WTC11 (cell line): ENCODE measurements around the gene EFEMP2. TPM values are rescaled to one million over a fixed set of nuclear protein-coding genes. Genes with fewer than 3 reads are reported as not detected.

Source experiments
- ATF1 ChIP-seq: sonication (generic); formaldehyde crosslinking; IDR thresholded peaks from 2 replicates; pipeline ENCODE4 v1.8.1; 2023; ENCODE audit warnings: mild to moderate bottlenecking, moderate library complexity, missing genetic modification reagents
- ELF4 ChIP-seq: sonication (generic); formaldehyde crosslinking; IDR thresholded peaks from 2 replicates; pipeline ENCODE4 v1.8.1; 2022; ENCODE audit warnings: low read depth, mild to moderate bottlenecking, moderate library complexity, missing genetic modification reagents
- GRHL2 ChIP-seq: fragments of 250-450 bp; sonication (Bioruptor Pico); IDR thresholded peaks from 2 replicates; pipeline ENCODE4 v1.8.0; 2022; ENCODE audit warnings: mild to moderate bottlenecking, moderate library complexity; ENCODE audit not compliant: insufficient replicate concordance, severe bottlenecking
- GTF2I ChIP-seq: fragments of 250-450 bp; sonication (Bioruptor Pico); conservative IDR thresholded peaks from 2 replicates; pipeline ENCODE4 v1.4.0; 2021; ENCODE audit warnings: mild to moderate bottlenecking
- HMGA2 ChIP-seq: fragments of 250-450 bp; sonication (Bioruptor Pico); IDR thresholded peaks from 2 replicates; pipeline ENCODE4 v1.4.0; 2021; ENCODE audit warnings: mild to moderate bottlenecking, moderate library complexity
- NR1H2 ChIP-seq: sonication (generic); formaldehyde crosslinking; IDR thresholded peaks from 2 replicates; pipeline ENCODE4 v1.9.0; 2021; ENCODE audit warnings: mild to moderate bottlenecking, moderate library complexity, missing genetic modification reagents
- OVOL2 ChIP-seq: fragments of 250-450 bp; sonication (Bioruptor Pico); IDR thresholded peaks from 2 replicates; pipeline ENCODE4 v1.9.0; 2021; ENCODE audit warnings: mild to moderate bottlenecking, borderline replicate concordance
- SP1 ChIP-seq: sonication (generic); formaldehyde crosslinking; conservative IDR thresholded peaks from 2 replicates; pipeline ENCODE4 v1.8.1; 2022; ENCODE audit warnings: missing genetic modification reagents
- ZBTB21 ChIP-seq: sonication (generic); formaldehyde crosslinking; IDR thresholded peaks from 2 replicates; pipeline ENCODE4 v1.8.1; 2023; ENCODE audit warnings: mild to moderate bottlenecking, missing genetic modification reagents, borderline replicate concordance
- ZNF121 ChIP-seq: sonication (generic); formaldehyde crosslinking; IDR thresholded peaks from 2 replicates; pipeline ENCODE4 v1.8.0; 2023; ENCODE audit warnings: missing genetic modification reagents
- ZNF263 ChIP-seq: sonication (generic); formaldehyde crosslinking; IDR thresholded peaks from 2 replicates; pipeline ENCODE4 v1.8.1; 2022; ENCODE audit warnings: low read depth, mild to moderate bottlenecking, moderate library complexity, missing genetic modification reagents
- ZNF317 ChIP-seq: sonication (generic); formaldehyde crosslinking; IDR thresholded peaks from 2 replicates; pipeline ENCODE4 v1.8.1; 2023; ENCODE audit warnings: low read depth, mild to moderate bottlenecking, moderate library complexity, missing genetic modification reagents, borderline replicate concordance
- total RNA-seq: library from RNA; stranded (reverse); gene quantifications from 3 replicates; pipeline ENCODE4 v1.2.3, GENCODE V29; 2021
- TF ChIP-seq, protein P1 (sequence below): fragments of 200-600 bp; IDR thresholded peaks from 2 replicates; pipeline ENCODE4 v1.8.0; 2022; ENCODE audit warnings: antibody characterized with exemption
- TF ChIP-seq, protein P2 (sequence below): sonication (generic); formaldehyde crosslinking; IDR thresholded peaks from 2 replicates; pipeline ENCODE4 v1.8.0; 2022; ENCODE audit warnings: missing genetic modification reagents
- TF ChIP-seq, protein P3 (sequence below): fragments of 250-450 bp; sonication (Bioruptor Pico); IDR thresholded peaks from 2 replicates; pipeline ENCODE4 v2.1.2; 2022; ENCODE audit warnings: mild to moderate bottlenecking, moderate library complexity
- TF ChIP-seq, protein P4 (sequence below): sonication (generic); formaldehyde crosslinking; IDR thresholded peaks from 2 replicates; pipeline ENCODE4 v1.8.0; 2023; ENCODE audit warnings: missing genetic modification reagents, mild to moderate bottlenecking, borderline replicate concordance
- TF ChIP-seq, protein P5 (sequence below): fragments of 250-450 bp; sonication (Bioruptor Pico); conservative IDR thresholded peaks from 2 replicates; pipeline ENCODE4 v1.9.0; 2021; ENCODE audit warnings: mild to moderate bottlenecking
- TF ChIP-seq, protein P6 (sequence below): sonication (generic); formaldehyde crosslinking; IDR thresholded peaks from 2 replicates; pipeline ENCODE4 v1.8.1; 2023; ENCODE audit warnings: mild to moderate bottlenecking, missing genetic modification reagents, moderate library complexity
- TF ChIP-seq, protein P7 (sequence below): sonication (generic); formaldehyde crosslinking; IDR thresholded peaks from 2 replicates; pipeline ENCODE4 v1.8.0; 2023; ENCODE audit warnings: missing genetic modification reagents

Gene EFEMP2
- total RNA-seq, 1 experiment from 2014 or later, result 14.2 TPM

DNA sequence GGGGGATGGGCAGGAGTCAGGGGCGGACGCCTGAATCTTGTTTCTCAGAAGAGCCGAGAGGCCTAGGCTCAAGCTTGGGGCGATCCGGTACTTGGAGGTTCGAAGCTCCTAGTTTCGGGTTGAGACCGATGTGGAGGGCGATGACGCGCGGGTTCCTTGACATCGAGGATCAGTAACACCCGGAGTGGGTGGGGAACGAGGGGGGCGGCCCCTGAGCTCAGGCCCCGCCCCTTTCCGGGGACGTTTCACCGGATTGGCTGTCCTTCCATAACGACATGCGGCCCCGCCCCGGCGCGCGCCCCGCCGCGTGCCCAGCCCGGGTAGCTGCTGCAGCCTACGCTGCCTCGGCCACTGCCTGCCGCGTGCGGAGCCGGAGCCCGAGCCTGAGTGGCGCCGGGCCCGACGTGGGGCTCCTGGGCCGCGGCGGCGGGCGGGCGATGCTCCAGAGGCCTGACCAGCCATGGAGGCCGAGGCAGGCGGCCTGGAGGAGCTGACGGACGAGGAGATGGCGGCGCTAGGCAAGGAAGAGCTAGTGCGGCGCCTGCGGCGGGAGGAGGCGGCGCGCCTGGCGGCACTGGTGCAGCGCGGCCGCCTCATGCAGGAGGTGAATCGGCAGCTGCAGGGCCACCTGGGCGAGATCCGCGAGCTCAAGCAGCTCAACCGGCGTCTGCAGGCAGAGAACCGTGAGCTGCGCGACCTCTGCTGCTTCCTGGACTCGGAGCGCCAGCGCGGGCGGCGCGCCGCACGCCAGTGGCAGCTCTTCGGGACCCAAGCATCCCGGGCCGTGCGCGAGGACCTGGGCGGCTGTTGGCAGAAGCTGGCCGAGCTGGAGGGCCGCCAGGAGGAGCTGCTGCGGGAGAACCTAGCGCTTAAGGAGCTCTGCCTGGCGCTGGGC lies 18.0 kb upstream of the EFEMP2 start, which contains the start of gene CCDC85B (continued):
- TF ChIP-seq, protein P1, sequence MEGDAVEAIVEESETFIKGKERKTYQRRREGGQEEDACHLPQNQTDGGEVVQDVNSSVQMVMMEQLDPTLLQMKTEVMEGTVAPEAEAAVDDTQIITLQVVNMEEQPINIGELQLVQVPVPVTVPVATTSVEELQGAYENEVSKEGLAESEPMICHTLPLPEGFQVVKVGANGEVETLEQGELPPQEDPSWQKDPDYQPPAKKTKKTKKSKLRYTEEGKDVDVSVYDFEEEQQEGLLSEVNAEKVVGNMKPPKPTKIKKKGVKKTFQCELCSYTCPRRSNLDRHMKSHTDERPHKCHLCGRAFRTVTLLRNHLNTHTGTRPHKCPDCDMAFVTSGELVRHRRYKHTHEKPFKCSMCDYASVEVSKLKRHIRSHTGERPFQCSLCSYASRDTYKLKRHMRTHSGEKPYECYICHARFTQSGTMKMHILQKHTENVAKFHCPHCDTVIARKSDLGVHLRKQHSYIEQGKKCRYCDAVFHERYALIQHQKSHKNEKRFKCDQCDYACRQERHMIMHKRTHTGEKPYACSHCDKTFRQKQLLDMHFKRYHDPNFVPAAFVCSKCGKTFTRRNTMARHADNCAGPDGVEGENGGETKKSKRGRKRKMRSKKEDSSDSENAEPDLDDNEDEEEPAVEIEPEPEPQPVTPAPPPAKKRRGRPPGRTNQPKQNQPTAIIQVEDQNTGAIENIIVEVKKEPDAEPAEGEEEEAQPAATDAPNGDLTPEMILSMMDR, result no peak
- TF ChIP-seq ZNF263, result peak; percentile 18; the same call in 1 of the 2 replicates
- peak; percentile 79; the same call in 1 of the 2 replicates for TF ChIP-seq ZBTB21 (CRISPR knock-in tag)
- TF ChIP-seq, protein P2, sequence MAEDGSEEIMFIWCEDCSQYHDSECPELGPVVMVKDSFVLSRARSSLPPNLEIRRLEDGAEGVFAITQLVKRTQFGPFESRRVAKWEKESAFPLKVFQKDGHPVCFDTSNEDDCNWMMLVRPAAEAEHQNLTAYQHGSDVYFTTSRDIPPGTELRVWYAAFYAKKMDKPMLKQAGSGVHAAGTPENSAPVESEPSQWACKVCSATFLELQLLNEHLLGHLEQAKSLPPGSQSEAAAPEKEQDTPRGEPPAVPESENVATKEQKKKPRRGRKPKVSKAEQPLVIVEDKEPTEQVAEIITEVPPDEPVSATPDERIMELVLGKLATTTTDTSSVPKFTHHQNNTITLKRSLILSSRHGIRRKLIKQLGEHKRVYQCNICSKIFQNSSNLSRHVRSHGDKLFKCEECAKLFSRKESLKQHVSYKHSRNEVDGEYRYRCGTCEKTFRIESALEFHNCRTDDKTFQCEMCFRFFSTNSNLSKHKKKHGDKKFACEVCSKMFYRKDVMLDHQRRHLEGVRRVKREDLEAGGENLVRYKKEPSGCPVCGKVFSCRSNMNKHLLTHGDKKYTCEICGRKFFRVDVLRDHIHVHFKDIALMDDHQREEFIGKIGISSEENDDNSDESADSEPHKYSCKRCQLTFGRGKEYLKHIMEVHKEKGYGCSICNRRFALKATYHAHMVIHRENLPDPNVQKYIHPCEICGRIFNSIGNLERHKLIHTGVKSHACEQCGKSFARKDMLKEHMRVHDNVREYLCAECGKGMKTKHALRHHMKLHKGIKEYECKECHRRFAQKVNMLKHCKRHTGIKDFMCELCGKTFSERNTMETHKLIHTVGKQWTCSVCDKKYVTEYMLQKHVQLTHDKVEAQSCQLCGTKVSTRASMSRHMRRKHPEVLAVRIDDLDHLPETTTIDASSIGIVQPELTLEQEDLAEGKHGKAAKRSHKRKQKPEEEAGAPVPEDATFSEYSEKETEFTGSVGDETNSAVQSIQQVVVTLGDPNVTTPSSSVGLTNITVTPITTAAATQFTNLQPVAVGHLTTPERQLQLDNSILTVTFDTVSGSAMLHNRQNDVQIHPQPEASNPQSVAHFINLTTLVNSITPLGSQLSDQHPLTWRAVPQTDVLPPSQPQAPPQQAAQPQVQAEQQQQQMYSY (CRISPR knock-in tag), result no peak
- TF ChIP-seq, protein P3, sequence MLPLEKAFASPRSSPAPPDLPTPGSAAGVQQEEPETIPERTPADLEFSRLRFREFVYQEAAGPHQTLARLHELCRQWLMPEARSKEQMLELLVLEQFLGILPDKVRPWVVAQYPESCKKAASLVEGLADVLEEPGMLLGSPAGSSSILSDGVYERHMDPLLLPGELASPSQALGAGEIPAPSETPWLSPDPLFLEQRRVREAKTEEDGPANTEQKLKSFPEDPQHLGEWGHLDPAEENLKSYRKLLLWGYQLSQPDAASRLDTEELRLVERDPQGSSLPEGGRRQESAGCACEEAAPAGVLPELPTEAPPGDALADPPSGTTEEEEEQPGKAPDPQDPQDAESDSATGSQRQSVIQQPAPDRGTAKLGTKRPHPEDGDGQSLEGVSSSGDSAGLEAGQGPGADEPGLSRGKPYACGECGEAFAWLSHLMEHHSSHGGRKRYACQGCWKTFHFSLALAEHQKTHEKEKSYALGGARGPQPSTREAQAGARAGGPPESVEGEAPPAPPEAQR (CRISPR knock-in tag), result no peak
- no peak for TF ChIP-seq ZNF121 (CRISPR knock-in tag)
- no peak for TF ChIP-seq NR1H2 (CRISPR knock-in tag)
- TF ChIP-seq HMGA2, result no peak
- TF ChIP-seq ELF4 (CRISPR knock-in tag), result 0 out of 2 replicates have a peak, but pooled peaks have one; percentile 71
- TF ChIP-seq, protein P4, sequence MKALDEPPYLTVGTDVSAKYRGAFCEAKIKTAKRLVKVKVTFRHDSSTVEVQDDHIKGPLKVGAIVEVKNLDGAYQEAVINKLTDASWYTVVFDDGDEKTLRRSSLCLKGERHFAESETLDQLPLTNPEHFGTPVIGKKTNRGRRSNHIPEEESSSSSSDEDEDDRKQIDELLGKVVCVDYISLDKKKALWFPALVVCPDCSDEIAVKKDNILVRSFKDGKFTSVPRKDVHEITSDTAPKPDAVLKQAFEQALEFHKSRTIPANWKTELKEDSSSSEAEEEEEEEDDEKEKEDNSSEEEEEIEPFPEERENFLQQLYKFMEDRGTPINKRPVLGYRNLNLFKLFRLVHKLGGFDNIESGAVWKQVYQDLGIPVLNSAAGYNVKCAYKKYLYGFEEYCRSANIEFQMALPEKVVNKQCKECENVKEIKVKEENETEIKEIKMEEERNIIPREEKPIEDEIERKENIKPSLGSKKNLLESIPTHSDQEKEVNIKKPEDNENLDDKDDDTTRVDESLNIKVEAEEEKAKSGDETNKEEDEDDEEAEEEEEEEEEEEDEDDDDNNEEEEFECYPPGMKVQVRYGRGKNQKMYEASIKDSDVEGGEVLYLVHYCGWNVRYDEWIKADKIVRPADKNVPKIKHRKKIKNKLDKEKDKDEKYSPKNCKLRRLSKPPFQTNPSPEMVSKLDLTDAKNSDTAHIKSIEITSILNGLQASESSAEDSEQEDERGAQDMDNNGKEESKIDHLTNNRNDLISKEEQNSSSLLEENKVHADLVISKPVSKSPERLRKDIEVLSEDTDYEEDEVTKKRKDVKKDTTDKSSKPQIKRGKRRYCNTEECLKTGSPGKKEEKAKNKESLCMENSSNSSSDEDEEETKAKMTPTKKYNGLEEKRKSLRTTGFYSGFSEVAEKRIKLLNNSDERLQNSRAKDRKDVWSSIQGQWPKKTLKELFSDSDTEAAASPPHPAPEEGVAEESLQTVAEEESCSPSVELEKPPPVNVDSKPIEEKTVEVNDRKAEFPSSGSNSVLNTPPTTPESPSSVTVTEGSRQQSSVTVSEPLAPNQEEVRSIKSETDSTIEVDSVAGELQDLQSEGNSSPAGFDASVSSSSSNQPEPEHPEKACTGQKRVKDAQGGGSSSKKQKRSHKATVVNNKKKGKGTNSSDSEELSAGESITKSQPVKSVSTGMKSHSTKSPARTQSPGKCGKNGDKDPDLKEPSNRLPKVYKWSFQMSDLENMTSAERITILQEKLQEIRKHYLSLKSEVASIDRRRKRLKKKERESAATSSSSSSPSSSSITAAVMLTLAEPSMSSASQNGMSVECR, result peak; percentile 71
- TF ChIP-seq GTF2I (CRISPR knock-in tag), result no peak
- no peak for TF ChIP-seq ZNF317 (CRISPR knock-in tag)
- TF ChIP-seq, protein P5, sequence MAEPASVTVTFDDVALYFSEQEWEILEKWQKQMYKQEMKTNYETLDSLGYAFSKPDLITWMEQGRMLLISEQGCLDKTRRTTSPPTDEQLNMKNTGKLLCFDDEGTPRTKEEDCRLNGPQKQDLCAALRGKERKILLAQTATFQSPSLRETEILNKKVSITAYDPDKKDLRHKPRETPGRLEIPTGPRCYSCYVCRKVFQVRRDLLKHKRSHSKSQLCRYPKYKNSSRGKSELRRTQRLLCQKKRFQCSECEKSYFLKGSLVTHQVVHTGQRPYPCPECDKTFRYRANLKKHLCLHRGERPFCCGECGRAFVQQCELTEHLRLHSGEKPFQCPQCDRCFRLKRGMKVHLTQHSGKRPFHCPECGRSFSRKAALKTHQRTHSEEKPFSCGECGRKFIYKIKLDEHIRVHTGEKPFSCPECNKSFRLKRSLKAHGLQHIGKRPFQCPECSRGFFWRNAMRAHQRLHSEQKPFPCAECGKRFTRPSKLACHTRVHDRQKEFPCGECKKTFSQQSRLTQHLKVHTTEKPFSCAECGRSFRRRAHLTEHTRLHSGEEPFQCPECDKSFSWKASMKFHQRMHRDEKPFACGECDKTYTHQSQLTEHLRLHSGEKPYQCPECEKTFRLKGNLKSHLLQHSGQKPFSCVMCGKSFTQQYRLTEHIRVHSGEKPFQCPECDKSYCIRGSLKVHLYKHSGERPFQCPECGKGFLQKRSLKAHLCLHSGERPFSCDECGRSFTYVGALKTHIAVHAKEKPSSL (CRISPR knock-in tag), result no peak
- TF ChIP-seq OVOL2 (CRISPR knock-in tag), result no peak
- TF ChIP-seq, protein P6, sequence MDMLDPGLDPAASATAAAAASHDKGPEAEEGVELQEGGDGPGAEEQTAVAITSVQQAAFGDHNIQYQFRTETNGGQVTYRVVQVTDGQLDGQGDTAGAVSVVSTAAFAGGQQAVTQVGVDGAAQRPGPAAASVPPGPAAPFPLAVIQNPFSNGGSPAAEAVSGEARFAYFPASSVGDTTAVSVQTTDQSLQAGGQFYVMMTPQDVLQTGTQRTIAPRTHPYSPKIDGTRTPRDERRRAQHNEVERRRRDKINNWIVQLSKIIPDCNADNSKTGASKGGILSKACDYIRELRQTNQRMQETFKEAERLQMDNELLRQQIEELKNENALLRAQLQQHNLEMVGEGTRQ (CRISPR knock-in tag), result peak; percentile 62
- no peak for TF ChIP-seq ATF1 (CRISPR knock-in tag)
- TF ChIP-seq, protein P7, sequence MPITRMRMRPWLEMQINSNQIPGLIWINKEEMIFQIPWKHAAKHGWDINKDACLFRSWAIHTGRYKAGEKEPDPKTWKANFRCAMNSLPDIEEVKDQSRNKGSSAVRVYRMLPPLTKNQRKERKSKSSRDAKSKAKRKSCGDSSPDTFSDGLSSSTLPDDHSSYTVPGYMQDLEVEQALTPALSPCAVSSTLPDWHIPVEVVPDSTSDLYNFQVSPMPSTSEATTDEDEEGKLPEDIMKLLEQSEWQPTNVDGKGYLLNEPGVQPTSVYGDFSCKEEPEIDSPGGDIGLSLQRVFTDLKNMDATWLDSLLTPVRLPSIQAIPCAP (CRISPR knock-in tag), result peak; percentile 56; the same call in 1 of the 2 replicates
- peak; percentile 97 for TF ChIP-seq SP1 (CRISPR knock-in tag)
- no peak for TF ChIP-seq GRHL2 (CRISPR knock-in tag)
